Measurements from ENCODE around the gene TMEM51.
A peak's percentile ranks its signal among the peaks of the same experiment; 100 is the strongest.
"Not testable (repeated sequence)": the region's sequence is repeated elsewhere in the genome, so short reads cannot be mapped to it uniquely, and the experiment has no call there.

The TMEM51 gene

GRCh38 chr1:15129944-15130343 lies 23.6 kb upstream of the TMEM51 start:
- Histone ChIP-seq H3K4me1 (no peaks in the 10 kb centered on the region), H3K27me3 (ENCODE audit: control insufficient read depth, insufficient read depth, low read length) (no peaks in the 10 kb centered on the region), H3K79me2 (no peaks in the 10 kb centered on the region), H3K4me2 (ENCODE audit: low read length) (no peak overlapping the region), H3K9ac (no peak overlapping the region), H3K4me3 (ENCODE audit: low read depth, low read length) (no peak overlapping the region), H3K36me3 (ENCODE audit: control insufficient read depth, insufficient read depth, low read length) (no peaks in the 10 kb centered on the region), H3K27ac (no peak overlapping the region), H2AFZ (no peak overlapping the region), H3K9me3 (ENCODE audit: control insufficient read depth, low read length) (no peaks in the 10 kb centered on the region)
- TF ChIP-seq CTCF (IDR thresholded peaks at IDR 0.05): no peak

- no peak for TF ChIP-seq CTCF (IDR thresholded peaks at IDR 0.05)
- Histone ChIP-seq H3K9me3 (ENCODE audit: control insufficient read depth, low read length) (no peaks in the 10 kb centered on the region), H3K27ac (no peak overlapping the region), H3K4me3 (ENCODE audit: low read depth, low read length) (no peak overlapping the region), H3K4me2 (ENCODE audit: low read length) (no peak overlapping the region), H3K27me3 (ENCODE audit: control insufficient read depth, insufficient read depth, low read length) (no peaks in the 10 kb centered on the region), H3K4me1 (no peaks in the 10 kb centered on the region), H2AFZ (no peak overlapping the region), H3K36me3 (ENCODE audit: control insufficient read depth, insufficient read depth, low read length) (no peaks in the 10 kb centered on the region), H3K79me2 (no peaks in the 10 kb centered on the region), H3K9ac (no peak overlapping the region)
Observed at GRCh38 chr1:15130607-15131006, 22.9 kb upstream of the TMEM51 start.

- Histone ChIP-seq H3K4me1 (no peaks in the 10 kb centered on the region), H2AFZ (no peak overlapping the region), H3K27ac (no peak overlapping the region), H3K36me3 (ENCODE audit: control insufficient read depth, insufficient read depth, low read length) (no peaks in the 10 kb centered on the region), H3K4me3 (ENCODE audit: low read depth, low read length) (no peak overlapping the region), H3K4me2 (ENCODE audit: low read length) (peak overlapping the region; percentile 32), H3K9ac (no peak overlapping the region), H3K9me3 (ENCODE audit: control insufficient read depth, low read length) (no peaks in the 10 kb centered on the region), H3K79me2 (no peaks in the 10 kb centered on the region), H3K27me3 (ENCODE audit: control insufficient read depth, insufficient read depth, low read length) (no peaks in the 10 kb centered on the region)
- TF ChIP-seq CTCF (IDR thresholded peaks at IDR 0.05): no peak
Observed at GRCh38 chr1:15132965-15133364, 20.6 kb upstream of the TMEM51 start.

GRCh38 chr1:15134285-15134684 lies 19.3 kb upstream of the TMEM51 start:
- no peak overlapping the region for H3K4me2 ChIP-seq (ENCODE audit: low read length)
- no peaks in the 10 kb centered on the region for H3K9me3 ChIP-seq (ENCODE audit: control insufficient read depth, low read length)
- H2AFZ ChIP-seq: no peak overlapping the region
- no peak overlapping the region for H3K9ac ChIP-seq
- H3K36me3 ChIP-seq (ENCODE audit: control insufficient read depth, insufficient read depth, low read length): no peaks in the 10 kb centered on the region
- TF ChIP-seq CTCF (IDR thresholded peaks at IDR 0.05): no peak
- H3K4me3 ChIP-seq (ENCODE audit: low read depth, low read length): no peak overlapping the region
- H3K27me3 ChIP-seq (ENCODE audit: control insufficient read depth, insufficient read depth, low read length): no peaks in the 10 kb centered on the region
- H3K27ac ChIP-seq: no peak overlapping the region
- no peaks in the 10 kb centered on the region for H3K4me1 ChIP-seq
- H3K79me2 ChIP-seq: no peaks in the 10 kb centered on the region

GRCh38 chr1:15135604-15136003 lies 17.9 kb upstream of the TMEM51 start:
- H3K27me3 ChIP-seq (ENCODE audit: control insufficient read depth, insufficient read depth, low read length); H3K27ac ChIP-seq; H3K36me3 ChIP-seq (ENCODE audit: control insufficient read depth, insufficient read depth, low read length); H2AFZ ChIP-seq; H3K4me3 ChIP-seq (ENCODE audit: low read depth, low read length); H3K4me1 ChIP-seq; H3K79me2 ChIP-seq; H3K9ac ChIP-seq; H3K9me3 ChIP-seq (ENCODE audit: control insufficient read depth, low read length); H3K4me2 ChIP-seq (ENCODE audit: low read length): not testable (repeated sequence)

All from parathyroid adenoma (tissue), 2 donors.